GM18520 (cell line): ENCODE results near the gene FUBP3.

Experiments
- ATAC-seq: cut with Tn5 transposase; IDR thresholded peaks from one replicate; pipeline ENCODE4 v1.9.1; 2021; ENCODE audit not compliant: unreplicated experiment

The FUBP3 gene

DNA sequence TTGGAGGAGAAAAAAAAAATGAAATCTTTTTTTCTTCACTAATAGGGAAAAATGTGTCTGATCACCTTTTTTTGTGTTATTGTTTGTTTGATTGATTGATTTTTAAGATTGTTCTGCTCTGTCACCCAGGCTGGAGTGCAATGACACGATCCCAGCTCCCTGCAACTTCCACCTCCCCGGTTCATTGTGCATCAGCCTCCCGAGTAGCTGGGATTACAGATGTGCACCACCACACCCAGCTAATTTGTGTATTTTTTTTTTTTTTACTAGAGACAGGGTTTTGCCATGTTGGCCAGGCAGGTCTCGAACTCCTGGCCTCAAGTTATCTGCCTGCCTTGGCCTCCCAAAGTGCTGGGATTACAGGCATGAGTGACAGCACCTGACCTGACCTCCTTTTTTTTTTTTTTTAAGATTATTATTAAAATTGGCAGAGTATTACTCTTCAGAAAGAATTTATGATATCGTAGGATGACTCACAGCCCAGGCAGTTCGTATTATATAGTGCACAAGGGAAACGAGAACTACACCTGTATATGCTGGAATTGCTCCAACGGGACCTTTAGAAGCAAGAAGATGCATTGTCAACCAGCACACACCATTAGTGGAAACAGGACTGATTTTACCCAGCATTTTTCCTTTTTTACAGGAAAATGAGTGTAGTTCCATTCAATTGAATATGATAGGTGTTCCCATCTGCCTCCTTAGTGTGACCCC lies 27.7 kb downstream of the FUBP3 start:
- no peak for ATAC-seq

DNA sequence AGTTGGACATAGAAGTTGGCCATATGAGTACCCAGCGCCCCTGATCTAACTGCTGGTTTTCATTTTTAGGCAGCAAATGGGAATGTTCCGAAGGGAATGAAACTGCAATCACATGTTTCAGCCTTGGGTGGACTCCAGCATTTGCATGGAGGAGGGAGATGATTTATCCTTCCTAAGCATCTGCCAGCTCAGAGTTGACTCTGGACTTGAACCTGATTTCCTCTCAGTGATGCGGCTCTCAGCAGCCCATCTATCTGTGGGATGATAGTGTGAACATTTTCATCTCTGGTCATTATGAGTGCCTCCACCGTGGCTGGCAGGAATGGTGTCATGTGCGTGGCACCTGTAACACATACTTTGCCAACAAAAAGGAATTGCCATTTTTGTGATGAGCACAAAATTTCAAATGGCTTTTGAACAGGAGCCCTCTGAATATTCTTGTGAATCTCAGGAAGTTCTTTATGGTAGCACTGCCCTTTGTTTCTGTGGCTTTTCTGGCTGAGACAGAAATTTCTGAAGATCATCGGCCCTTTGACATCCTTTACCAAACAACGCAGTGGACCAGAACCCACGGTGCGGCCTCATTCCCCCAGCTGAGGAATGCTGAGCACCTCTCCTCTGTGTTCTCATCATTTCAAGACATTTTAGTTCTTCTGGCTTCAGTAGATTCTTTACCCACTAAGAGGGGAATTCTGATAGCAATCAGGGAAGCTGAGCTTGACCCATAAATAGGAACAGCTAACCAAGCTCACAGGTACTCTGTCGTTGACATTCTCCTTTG lies 28.5 kb downstream of the FUBP3 start:
- ATAC-seq = no peak

- no peak for ATAC-seq
These were observed 29.3 kb downstream of the FUBP3 start for GRCh38 chr9:130608554-130609134.

DNA sequence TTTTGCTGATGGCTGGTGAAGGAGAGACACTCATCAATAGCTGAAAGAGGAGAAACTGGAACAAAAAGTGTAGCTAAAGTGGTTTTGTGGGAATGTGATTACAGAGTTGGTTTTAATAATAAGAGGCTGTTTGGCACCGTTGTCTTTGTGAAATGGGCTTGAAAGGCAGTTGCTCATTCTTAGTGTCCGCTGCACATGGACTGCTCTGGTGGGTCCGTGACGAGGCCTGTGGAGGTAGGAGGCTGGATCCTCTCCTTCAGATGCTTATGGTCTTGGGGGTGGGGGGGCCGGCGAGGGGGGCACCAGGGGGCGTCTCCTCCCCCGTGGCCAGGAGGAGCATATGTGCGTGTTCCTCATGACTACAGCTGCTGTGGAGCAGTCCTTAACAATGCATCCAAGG lies 29.8 kb downstream of the FUBP3 start:
- ATAC-seq = no peak

DNA sequence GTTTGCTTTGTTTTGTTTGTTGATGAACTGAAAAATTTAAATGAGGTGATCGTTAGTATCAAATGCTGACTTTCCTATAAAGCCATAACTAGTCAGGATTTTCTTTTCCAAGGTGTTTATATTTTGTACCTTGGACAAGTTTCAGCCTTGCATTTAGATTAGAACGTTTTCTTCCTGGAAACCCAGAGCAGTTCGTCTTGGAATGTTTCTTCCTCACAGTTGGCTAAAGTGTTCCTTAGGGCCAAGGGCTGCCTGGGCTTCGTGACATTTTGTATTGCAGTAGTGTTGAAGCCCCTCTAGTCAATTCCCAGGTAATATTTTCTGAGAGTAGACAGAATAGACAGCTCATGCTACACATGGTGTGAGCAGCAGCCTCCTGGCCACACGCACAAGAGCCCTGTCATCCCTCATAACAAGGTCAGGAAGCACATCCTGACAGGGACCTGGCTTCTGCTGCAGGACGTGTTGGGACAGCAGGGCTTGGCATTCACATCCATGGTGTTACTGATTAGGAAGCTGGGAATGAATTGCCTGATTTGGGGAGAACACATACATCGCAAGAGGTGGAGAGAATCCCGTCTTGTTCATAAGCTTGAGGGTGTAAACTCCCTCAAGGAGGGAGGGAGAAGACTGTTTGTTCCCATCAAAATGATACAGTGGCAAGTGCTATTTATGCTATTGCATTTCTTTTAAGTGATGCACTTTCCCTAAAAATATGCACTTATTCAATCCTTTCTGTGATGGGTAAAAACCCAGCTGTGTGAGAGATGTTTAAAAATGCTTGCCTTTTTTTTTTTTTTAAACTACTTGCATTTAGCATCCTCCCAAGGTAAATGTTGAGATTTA lies 31.7 kb downstream of the FUBP3 start:
- no peak for ATAC-seq

GRCh38 chr9:130616451-130616850 lies 37.1 kb downstream of the FUBP3 start:
- ATAC-seq = no peak

DNA sequence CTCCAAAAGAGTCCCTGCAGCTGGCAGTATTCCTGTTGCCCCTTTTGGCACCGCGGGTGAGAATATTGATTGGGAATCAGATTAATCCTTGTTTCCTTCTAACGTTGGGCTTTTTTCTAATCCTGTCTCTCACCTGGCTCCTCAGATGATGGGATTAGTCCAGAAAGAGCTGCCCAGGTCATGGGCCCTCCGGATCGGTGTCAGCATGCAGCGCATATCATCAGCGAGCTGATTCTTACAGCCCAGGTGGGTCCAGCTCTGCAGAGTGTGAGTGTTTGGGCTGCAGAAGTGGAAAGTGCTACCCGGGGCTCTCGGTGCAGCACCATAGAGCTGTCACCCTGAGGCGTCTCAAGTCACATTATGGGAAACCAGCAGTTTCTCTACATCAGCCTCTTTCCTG lies 44.1 kb downstream of the FUBP3 start:
- ATAC-seq = no peak

DNA sequence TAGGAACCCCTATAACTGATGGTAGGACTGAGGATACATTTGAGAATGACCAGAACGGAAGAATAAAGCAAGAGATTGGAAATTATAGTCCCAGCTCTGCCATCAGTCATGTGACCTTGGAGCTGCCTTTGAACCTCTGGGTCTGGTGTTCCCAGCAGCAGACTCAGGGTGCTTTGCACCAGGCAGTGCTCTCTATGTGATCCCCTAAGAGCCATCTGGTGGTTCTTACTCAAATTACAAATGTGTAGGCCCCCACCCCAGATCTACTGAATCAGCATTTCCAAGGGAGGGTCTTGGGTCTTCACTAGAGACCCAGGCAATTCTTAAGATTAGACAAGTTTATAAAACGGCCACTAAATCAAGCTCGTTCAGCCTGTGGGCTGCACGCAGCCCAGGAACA lies 44.8 kb downstream of the FUBP3 start:
- no peak for ATAC-seq

GRCh38 chr9:130626249-130626996 lies 47.0 kb downstream of the FUBP3 start:
- no peak for ATAC-seq

DNA sequence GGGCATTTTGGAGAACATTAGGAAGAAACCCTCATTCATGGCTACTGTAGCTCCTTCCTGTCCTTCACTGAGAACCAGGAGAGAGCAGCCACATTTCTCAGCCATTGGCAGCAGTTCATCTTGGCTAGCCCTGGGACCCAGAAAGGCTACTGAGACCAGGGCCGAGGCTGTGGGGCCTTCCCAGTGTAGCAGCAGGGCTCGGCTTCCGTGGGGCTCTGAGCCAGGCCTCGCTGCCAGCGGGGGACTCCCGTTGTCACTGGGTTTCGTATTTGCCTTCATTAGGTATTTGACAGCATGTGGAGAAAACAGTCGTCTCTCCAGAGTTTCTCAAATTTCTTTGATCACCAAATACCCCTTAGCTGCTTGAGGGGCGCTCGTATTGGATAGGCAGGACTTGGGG lies 47.7 kb downstream of the FUBP3 start:
- ATAC-seq = no peak

GRCh38 chr9:130627896-130628792 lies 48.8 kb downstream of the FUBP3 start:
- ATAC-seq = no peak

GRCh38 chr9:130629443-130630070 lies 50.2 kb downstream of the FUBP3 start:
- no peak for ATAC-seq

DNA sequence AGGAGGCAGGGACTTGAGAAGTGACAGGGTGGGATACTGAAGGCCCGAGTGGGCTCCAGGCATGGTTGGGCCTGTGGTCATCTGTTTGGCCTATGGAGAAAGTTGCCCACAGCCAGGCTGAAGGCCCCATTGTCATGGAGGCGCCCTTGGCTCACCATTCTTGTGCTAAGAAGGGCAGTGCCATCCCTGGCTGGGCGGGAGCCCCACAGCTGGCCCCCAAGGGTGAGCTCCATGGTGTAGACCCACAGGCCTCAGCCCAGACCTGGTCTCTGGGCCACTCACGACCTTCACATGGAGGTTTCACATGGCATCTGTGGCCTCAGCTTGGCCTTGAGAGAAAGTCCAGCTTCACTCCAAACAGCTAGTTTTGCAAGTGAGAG lies 50.7 kb downstream of the FUBP3 start:
- no peak for ATAC-seq

- ATAC-seq = no peak
These were observed 51.3 kb downstream of the FUBP3 start for GRCh38 chr9:130630506-130631330.

- no peak for ATAC-seq
These were observed 52.1 kb downstream of the FUBP3 start for GRCh38 chr9:130631331-130632080.

GRCh38 chr9:130632081-130632710 lies 52.8 kb downstream of the FUBP3 start:
- no peak for ATAC-seq

- no peak for ATAC-seq
These were observed 53.5 kb downstream of the FUBP3 start for GRCh38 chr9:130632841-130633240.
